Measurements from ENCODE around the gene DOCK2. TPM values are rescaled to one million over a fixed set of nuclear protein-coding genes. Genes with fewer than 3 reads are reported as not detected.
"Not testable (repeated sequence)": the region's sequence is repeated elsewhere in the genome, so short reads cannot be mapped to it uniquely, and the experiment has no call there.

DOCK2 gene
- total RNA-seq, 5 donors from 2014 or later (not counting 1 experiment from before 2014, with no cell fraction given): 168 to 303 (median 197) TPM

DNA sequence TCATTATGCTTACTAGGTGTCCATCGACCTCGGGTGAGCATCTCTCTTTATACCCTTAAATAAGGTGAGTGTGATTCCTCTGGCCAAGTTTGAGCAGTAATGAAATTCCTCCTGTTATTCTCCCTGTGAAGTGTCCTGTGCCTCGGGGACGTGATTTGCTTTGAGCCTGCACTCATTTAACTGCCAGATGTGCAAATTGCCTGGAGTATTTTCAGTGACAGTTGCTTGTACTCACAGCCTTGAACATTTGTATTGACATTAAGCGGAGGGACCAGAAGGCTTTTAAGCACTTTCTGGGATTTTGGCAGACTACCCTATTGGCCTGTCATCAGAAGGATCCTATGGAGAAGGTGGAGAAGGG is 126.9 kb downstream of the DOCK2 start:
- no peaks in the 10 kb centered on the region for H3K4me1 ChIP-seq (ENCODE audit: control insufficient read depth in 1 of 2, extremely low read depth in 1 of 2, insufficient read depth in 2 of 2, low read length in 2 of 2)
- no peaks in the 10 kb centered on the region for H3K9me3 Mint-ChIP-seq
- no peak for ATAC-seq (replicated peaks in 1 of 4)
- no peak overlapping the region for H3K27ac Mint-ChIP-seq
- peaks cover 0 to 6% (median 5%) of the 10 kb centered on the region in 3 donors for H3K4me1 Mint-ChIP-seq
- ChIA-PET POLR2A (no interaction called here), CTCF (no interaction called here)
- no peak overlapping the region for H3K27ac ChIP-seq (ENCODE audit: low read length)
- H3K27me3 ChIP-seq (replicated peaks in 1 of 2; ENCODE audit: control insufficient read depth in 2 of 2, extremely low read depth in 1 of 2, insufficient read depth in 2 of 2, low read length in 1 of 2): no peaks in the 10 kb centered on the region
- H3K27me3 Mint-ChIP-seq: no peaks in the 10 kb centered on the region
- 100% methylated on average over 3 of the region's 5 CpGs for WGBS (ENCODE audit: insufficient coverage)
- H3K4me3 ChIP-seq (ENCODE audit: control insufficient read depth in 1 of 2, extremely low read depth in 1 of 2, low read length in 1 of 2): no peak overlapping the region
- no peak for DNase-seq
- peaks cover 89% of the 10 kb centered on the region for H3K36me3 Mint-ChIP-seq
- no peak overlapping the region for H3K4me3 Mint-ChIP-seq
- H3K9me3 ChIP-seq: no peaks in the 10 kb centered on the region
- H3K36me3 ChIP-seq (ENCODE audit: control insufficient read depth in 2 of 2, extremely low read depth in 1 of 2, insufficient read depth in 1 of 2, low read length in 1 of 2): peaks cover 10 to 70% of the 10 kb centered on the region in 2 donors

DNA sequence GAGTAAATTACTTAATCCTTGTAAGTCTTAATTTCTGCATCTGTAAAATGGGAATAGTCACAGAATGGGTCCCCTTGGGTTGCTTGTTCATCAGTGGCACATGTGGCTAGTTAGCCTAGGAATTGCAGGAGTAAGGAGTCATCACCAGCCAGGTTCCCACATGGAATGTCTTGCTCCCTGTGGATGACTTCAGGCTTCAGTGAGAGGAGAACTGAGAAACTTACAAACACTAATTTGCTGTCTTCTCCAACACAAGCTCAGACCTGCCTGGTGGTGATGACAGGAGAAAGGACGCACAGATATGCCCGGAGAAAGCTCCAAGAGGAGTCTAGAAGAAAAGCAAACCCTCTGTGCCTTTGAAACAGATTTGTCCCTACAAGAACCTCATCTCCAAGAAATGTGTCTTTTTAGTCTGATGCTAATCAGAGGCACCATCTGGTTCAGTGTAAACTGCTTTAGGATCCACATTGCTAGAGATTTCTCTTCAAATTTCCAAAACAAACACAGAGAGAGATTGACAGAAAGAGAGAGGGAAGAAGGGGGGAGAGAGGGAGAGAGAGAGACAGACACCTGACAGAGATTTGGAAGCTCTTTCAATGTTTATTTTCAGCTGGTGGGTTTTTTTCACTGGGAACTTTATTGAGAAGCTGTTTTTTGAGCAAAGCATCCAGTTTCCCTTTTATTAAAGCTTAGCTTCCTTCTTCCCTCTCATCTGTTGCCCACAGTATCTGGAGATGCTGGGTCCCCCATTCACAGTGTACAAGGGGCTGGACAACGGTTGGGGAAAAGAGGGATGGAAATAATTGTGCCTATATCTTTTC is 128.3 kb downstream of the DOCK2 start:
- Mint-ChIP-seq H3K27ac (no peak overlapping the region), H3K9me3 (no peaks in the 10 kb centered on the region), H3K27me3 (no peaks in the 10 kb centered on the region), H3K4me1 (peaks cover 0 to 11% (median 6%) of the 10 kb centered on the region in 3 donors), H3K36me3 (peaks cover 77% of the 10 kb centered on the region), H3K4me3 (no peak overlapping the region)
- ATAC-seq (replicated peaks in 1 of 4) (no peak), DNase-seq (no peak)
- Histone ChIP-seq H3K4me1 (ENCODE audit: control insufficient read depth in 1 of 2, extremely low read depth in 1 of 2, insufficient read depth in 2 of 2, low read length in 2 of 2) (no peaks in the 10 kb centered on the region), H3K4me3 (ENCODE audit: control insufficient read depth in 1 of 2, extremely low read depth in 1 of 2, low read length in 1 of 2) (no peak overlapping the region), H3K27ac (ENCODE audit: low read length) (no peak overlapping the region), H3K36me3 (ENCODE audit: control insufficient read depth in 2 of 2, extremely low read depth in 1 of 2, insufficient read depth in 1 of 2, low read length in 1 of 2) (peaks cover 10 to 64% of the 10 kb centered on the region in 2 donors), H3K9me3 (no peaks in the 10 kb centered on the region), H3K27me3 (replicated peaks in 1 of 2; ENCODE audit: control insufficient read depth in 2 of 2, extremely low read depth in 1 of 2, insufficient read depth in 2 of 2, low read length in 1 of 2) (no peaks in the 10 kb centered on the region)
- no CpG with 5 or more reads among the region's 3 CpGs for whole genome bisulfite sequencing (ENCODE audit: insufficient coverage)
- ChIA-PET POLR2A (no interaction called here), CTCF (no interaction called here)

DNA sequence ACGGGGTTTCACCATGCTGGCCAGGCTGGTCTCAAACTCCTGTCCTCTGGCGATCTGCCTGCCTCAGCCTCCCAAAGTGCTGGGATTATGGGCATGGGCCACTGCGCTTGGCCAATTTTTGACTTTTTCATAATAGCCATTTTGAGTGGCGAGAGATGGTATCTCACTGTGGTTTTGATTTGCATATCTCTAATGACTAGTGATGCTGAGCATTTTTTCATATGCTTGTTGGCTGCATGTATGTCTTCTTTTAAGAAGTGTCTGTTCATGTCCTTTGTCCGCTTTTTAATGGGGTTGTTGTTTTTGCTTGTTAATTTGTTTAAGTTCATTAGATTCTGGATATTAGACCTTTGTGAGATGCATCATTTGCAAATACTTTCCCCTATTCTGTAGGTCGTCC is 129.9 kb downstream of the DOCK2 start:
- not testable (repeated sequence) for DNase-seq
- peaks cover 10 to 60% of the 10 kb centered on the region in 2 donors for H3K36me3 ChIP-seq (ENCODE audit: control insufficient read depth in 2 of 2, extremely low read depth in 1 of 2, insufficient read depth in 1 of 2, low read length in 1 of 2)

DNA sequence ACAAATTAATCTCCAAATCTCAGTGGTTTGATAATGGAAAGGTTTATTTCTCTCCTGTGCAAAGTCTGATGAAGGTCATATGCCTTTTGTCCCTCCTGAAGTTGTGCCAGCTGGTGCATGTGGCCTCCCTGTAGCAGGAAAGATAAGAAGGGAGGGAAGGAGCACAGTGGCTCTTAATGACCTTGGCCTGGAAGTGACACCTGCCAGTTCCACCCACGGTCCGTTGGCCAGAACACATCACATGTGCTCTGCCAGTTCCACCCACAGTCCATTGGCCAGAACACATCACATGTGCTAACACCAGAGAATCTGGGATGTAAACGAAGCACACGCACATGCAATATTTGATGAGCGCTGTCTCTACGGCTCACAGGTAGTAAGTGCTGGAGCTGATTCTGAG is 130.9 kb downstream of the DOCK2 start:
- Mint-ChIP-seq H3K27ac (no peak overlapping the region), H3K36me3 (peaks cover 80% of the 10 kb centered on the region), H3K27me3 (no peaks in the 10 kb centered on the region), H3K9me3 (no peaks in the 10 kb centered on the region), H3K4me3 (no peak overlapping the region), H3K4me1 (peaks cover 0 to 11% (median 6%) of the 10 kb centered on the region in 3 donors)
- DNase-seq (no peak), ATAC-seq (replicated peaks in 1 of 4) (no peak)
- no peaks in the 10 kb centered on the region for H3K9me3 ChIP-seq
- H3K27ac ChIP-seq (ENCODE audit: low read length): no peak overlapping the region
- peaks cover 7 to 52% of the 10 kb centered on the region in 2 donors for H3K36me3 ChIP-seq (ENCODE audit: control insufficient read depth in 2 of 2, extremely low read depth in 1 of 2, insufficient read depth in 1 of 2, low read length in 1 of 2)
- 93% methylated on average over 3 of the region's 6 CpGs for WGBS (ENCODE audit: insufficient coverage)
- no peak overlapping the region for H3K4me3 ChIP-seq (ENCODE audit: control insufficient read depth in 1 of 2, extremely low read depth in 1 of 2, low read length in 1 of 2)
- CTCF ChIA-PET: no interaction called here
- no peaks in the 10 kb centered on the region for H3K27me3 ChIP-seq (replicated peaks in 1 of 2; ENCODE audit: control insufficient read depth in 2 of 2, extremely low read depth in 1 of 2, insufficient read depth in 2 of 2, low read length in 1 of 2)
- H3K4me1 ChIP-seq (ENCODE audit: control insufficient read depth in 1 of 2, extremely low read depth in 1 of 2, insufficient read depth in 2 of 2, low read length in 2 of 2): no peaks in the 10 kb centered on the region
- POLR2A ChIA-PET: no interaction called here

More for the DNA sequence above, 129.9 kb downstream of the DOCK2 start:
- H3K4me1 ChIP-seq (ENCODE audit: control insufficient read depth in 1 of 2, extremely low read depth in 1 of 2, insufficient read depth in 2 of 2, low read length in 2 of 2); POLR2A ChIA-PET; H3K4me3 Mint-ChIP-seq; H3K27me3 Mint-ChIP-seq; ATAC-seq (replicated peaks in 1 of 4); H3K27ac ChIP-seq (ENCODE audit: low read length); H3K9me3 Mint-ChIP-seq; H3K4me3 ChIP-seq (ENCODE audit: control insufficient read depth in 1 of 2, extremely low read depth in 1 of 2, low read length in 1 of 2); H3K27ac Mint-ChIP-seq; CTCF ChIA-PET; H3K27me3 ChIP-seq (replicated peaks in 1 of 2; ENCODE audit: control insufficient read depth in 2 of 2, extremely low read depth in 1 of 2, insufficient read depth in 2 of 2, low read length in 1 of 2); H3K9me3 ChIP-seq: not testable (repeated sequence)
- H3K4me1 Mint-ChIP-seq: peaks cover 0 to 11% (median 6%) of the 10 kb centered on the region in 3 donors
- H3K36me3 Mint-ChIP-seq: peaks cover 80% of the 10 kb centered on the region
- WGBS (ENCODE audit: insufficient coverage): 95% methylated on average over 4 of the region's 6 CpGs

DNA sequence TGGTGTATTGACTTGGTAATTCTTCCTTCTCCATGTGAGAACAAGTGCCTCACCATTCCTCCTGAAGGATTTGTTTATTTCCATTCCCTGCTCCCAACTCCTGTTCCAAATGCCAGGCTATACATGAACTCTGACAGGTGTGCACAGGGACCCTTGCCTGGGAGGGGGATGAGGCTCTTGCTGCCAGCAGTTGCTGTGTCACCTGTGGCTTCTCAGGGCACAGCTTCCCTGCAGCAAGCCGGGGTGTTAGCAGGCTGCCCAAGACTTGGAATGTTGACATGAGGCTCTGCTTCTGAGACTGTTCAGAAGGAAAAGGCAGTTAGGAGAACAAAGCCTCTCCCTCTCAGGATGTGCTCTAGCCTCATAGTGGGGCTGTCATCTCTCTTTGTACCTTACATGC is 131.3 kb downstream of the DOCK2 start:
- Histone ChIP-seq H3K9me3 (no peaks in the 10 kb centered on the region), H3K4me3 (ENCODE audit: control insufficient read depth in 1 of 2, extremely low read depth in 1 of 2, low read length in 1 of 2) (no peak overlapping the region), H3K27me3 (replicated peaks in 1 of 2; ENCODE audit: control insufficient read depth in 2 of 2, extremely low read depth in 1 of 2, insufficient read depth in 2 of 2, low read length in 1 of 2) (no peaks in the 10 kb centered on the region), H3K36me3 (ENCODE audit: control insufficient read depth in 2 of 2, extremely low read depth in 1 of 2, insufficient read depth in 1 of 2, low read length in 1 of 2) (peaks cover 6 to 48% of the 10 kb centered on the region in 2 donors), H3K27ac (ENCODE audit: low read length) (no peak overlapping the region), H3K4me1 (ENCODE audit: control insufficient read depth in 1 of 2, extremely low read depth in 1 of 2, insufficient read depth in 2 of 2, low read length in 2 of 2) (no peaks in the 10 kb centered on the region)
- Mint-ChIP-seq H3K27me3 (no peaks in the 10 kb centered on the region), H3K27ac (no peak overlapping the region), H3K4me1 (peaks cover 0 to 11% (median 6%) of the 10 kb centered on the region in 3 donors), H3K36me3 (peaks cover 80% of the 10 kb centered on the region), H3K9me3 (no peaks in the 10 kb centered on the region), H3K4me3 (no peak overlapping the region)
- POLR2A ChIA-PET: no interaction called here
- ATAC-seq (replicated peaks in 1 of 4) (no peak), DNase-seq (no peak)
- WGBS (ENCODE audit: insufficient coverage): no CpG with 5 or more reads among the region's 1 CpG
- CTCF ChIA-PET: no interaction called here

DNA sequence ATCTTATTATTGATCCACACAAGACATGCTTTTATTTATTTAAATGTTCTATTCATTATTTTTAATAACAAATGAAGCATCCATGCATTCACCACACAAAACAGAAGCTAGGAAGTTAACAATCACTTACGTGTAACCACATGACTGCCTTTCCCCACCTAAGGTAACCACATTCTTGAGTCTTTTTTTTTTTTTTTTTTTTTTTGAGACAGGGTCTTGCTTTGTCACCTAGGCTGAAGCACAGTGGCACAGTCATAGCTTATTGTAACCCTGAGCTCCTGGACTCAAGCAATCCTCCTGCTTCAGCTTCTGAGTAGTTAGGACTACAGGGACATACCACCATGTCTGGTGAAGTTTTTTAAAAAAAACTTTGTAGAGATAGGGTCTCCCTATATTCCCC is 133.0 kb downstream of the DOCK2 start:
- H3K9me3 Mint-ChIP-seq: no peaks in the 10 kb centered on the region
- ATAC-seq (replicated peaks in 1 of 4): no peak
- no peaks in the 10 kb centered on the region for H3K4me1 ChIP-seq (ENCODE audit: control insufficient read depth in 1 of 2, extremely low read depth in 1 of 2, insufficient read depth in 2 of 2, low read length in 2 of 2)
- no CpG with 5 or more reads among the region's 1 CpG for WGBS (ENCODE audit: insufficient coverage)
- H3K9me3 ChIP-seq: no peaks in the 10 kb centered on the region
- no peaks in the 10 kb centered on the region for H3K27me3 Mint-ChIP-seq
- H3K27ac ChIP-seq (ENCODE audit: low read length): no peak overlapping the region
- peaks cover 3 to 37% of the 10 kb centered on the region in 2 donors for H3K36me3 ChIP-seq (ENCODE audit: control insufficient read depth in 2 of 2, extremely low read depth in 1 of 2, insufficient read depth in 1 of 2, low read length in 1 of 2)
- peaks cover 0 to 11% (median 6%) of the 10 kb centered on the region in 3 donors for H3K4me1 Mint-ChIP-seq
- no peak overlapping the region for H3K4me3 Mint-ChIP-seq
- ChIA-PET POLR2A (no interaction called here), CTCF (no interaction called here)
- no peaks in the 10 kb centered on the region for H3K27me3 ChIP-seq (replicated peaks in 1 of 2; ENCODE audit: control insufficient read depth in 2 of 2, extremely low read depth in 1 of 2, insufficient read depth in 2 of 2, low read length in 1 of 2)
- no peak overlapping the region for H3K4me3 ChIP-seq (ENCODE audit: control insufficient read depth in 1 of 2, extremely low read depth in 1 of 2, low read length in 1 of 2)
- peaks cover 72% of the 10 kb centered on the region for H3K36me3 Mint-ChIP-seq
- no peak overlapping the region for H3K27ac Mint-ChIP-seq
- no peak for DNase-seq
